IMR-90 (cell line): ENCODE results near the gene MPZ. TPM values are rescaled to one million over a fixed set of nuclear protein-coding genes. Genes with fewer than 3 reads are reported as not detected.

Experiments
- ATAC-seq: fragments of 200-7000 bp; cut with Tn5 transposase; 2 replicates; pipeline ENCODE4 v1.9.1; 2020; ENCODE audit warnings: low read depth, mild to moderate bottlenecking, moderate library complexity
- Bru-seq: library from RNA; stranded (reverse); fragments of 400-500 nt; gene quantifications from one replicate; lab custom pipeline; 2021; lab: Mats Ljungman, UMichigan
- BruChase-seq, 2 experiments: library from RNA; stranded (reverse); fragments of 400-500 nt; gene quantifications; one replicate each; lab custom pipeline; 2021; lab: Mats Ljungman, UMichigan
- BruUV-seq: library from RNA; stranded (reverse); fragments of 400-500 nt; replicated peaks from 2 replicates; lab custom pipeline; 2021; lab: Mats Ljungman, UMichigan
- CTCF ChIA-PET: fragments of 300-600 bp; formaldehyde crosslinking; extraction: SDS; loops from one replicate; lab custom pipeline; 2021; ENCODE audit warnings: antibody characterized with exemption; lab: Yijun Ruan, JAX
- POLR2A ChIA-PET: fragments of 300-600 bp; sonication (Branson Sonifier 250); formaldehyde crosslinking; loops from one replicate; lab custom pipeline; 2022; ENCODE audit warnings: antibody characterized with exemption; ENCODE audit not compliant: unreplicated experiment; lab: Charles Lee
- DNase-seq: peaks from one replicate; pipeline ENCODE4 v3.0.0; 2013
- H2AFZ ChIP-seq: replicated peaks from 2 replicates; pipeline ENCODE3; 2013; ENCODE audit warnings: low read length, mild to moderate bottlenecking; ENCODE audit not compliant: poor library complexity
- H2AK5ac ChIP-seq: 2 replicates; pipeline ENCODE4 v1.6.1; 2013; ENCODE audit warnings: low read depth, low read length, inconsistent platforms
- H2AK9ac ChIP-seq: replicated peaks from 2 replicates; pipeline ENCODE3; 2013; ENCODE audit warnings: mild to moderate bottlenecking, low read depth, low read length, moderate library complexity; ENCODE audit not compliant: poor library complexity
- H2BK120ac ChIP-seq: 2 replicates; pipeline ENCODE4 v1.6.1; 2013; ENCODE audit warnings: low read depth, low read length, inconsistent platforms
- H2BK15ac ChIP-seq: 3 replicates; pipeline ENCODE4 v1.6.1; 2013; ENCODE audit warnings: low read depth, low read length, inconsistent platforms
- H2BK20ac ChIP-seq: 2 replicates; pipeline ENCODE4 v1.6.1; 2013; ENCODE audit warnings: low read depth, mild to moderate bottlenecking, inconsistent platforms, low read length, moderate library complexity
- H2BK5ac ChIP-seq: 2 replicates; pipeline ENCODE4 v1.6.1; 2013; ENCODE audit warnings: mild to moderate bottlenecking, low read depth, low read length, inconsistent platforms; ENCODE audit not compliant: poor library complexity, severe bottlenecking
- H3K14ac ChIP-seq: replicated peaks from 2 replicates; pipeline ENCODE4 v1.6.1; 2013; ENCODE audit warnings: low read depth, low read length, inconsistent platforms
- H3K18ac ChIP-seq: 2 replicates; pipeline ENCODE4 v1.6.1; 2013; ENCODE audit warnings: low read depth, low read length, control low read depth
- H3K23ac ChIP-seq: 2 replicates; pipeline ENCODE4 v1.6.1; 2013; ENCODE audit warnings: low read depth, low read length, inconsistent platforms
- H3K27ac ChIP-seq: 2 replicates; pipeline ENCODE4 v1.5.1; 2013; ENCODE audit warnings: mild to moderate bottlenecking, control low read depth, low read length; ENCODE audit not compliant: insufficient read depth
- H3K27me3 ChIP-seq: 2 replicates; pipeline ENCODE4 v1.6.1; 2013; ENCODE audit warnings: low read length; ENCODE audit not compliant: control insufficient read depth, insufficient read depth
- H3K36me3 ChIP-seq: 2 replicates; pipeline ENCODE4 v1.6.1; 2013; ENCODE audit warnings: low read length, mixed read lengths; ENCODE audit not compliant: control insufficient read depth, insufficient read depth
- H3K4ac ChIP-seq: 2 replicates; pipeline ENCODE4 v1.6.1; 2013; ENCODE audit warnings: low read depth, low read length, inconsistent platforms
- H3K4me1 ChIP-seq: 2 replicates; pipeline ENCODE4 v1.6.1; 2013; ENCODE audit warnings: low read length, mixed read lengths; ENCODE audit not compliant: control insufficient read depth, insufficient read depth
- H3K4me2 ChIP-seq: 2 replicates; pipeline ENCODE4 v1.6.1; 2013; ENCODE audit warnings: low read depth, mild to moderate bottlenecking, control low read depth, low read length, moderate library complexity
- H3K4me3 ChIP-seq: 2 replicates; pipeline ENCODE4 v1.5.1; 2013; ENCODE audit warnings: low read depth, mild to moderate bottlenecking, control low read depth, low read length, moderate library complexity; ENCODE audit not compliant: insufficient read depth
- H3K56ac ChIP-seq: 2 replicates; pipeline ENCODE4 v1.6.1; 2013; ENCODE audit warnings: low read length, inconsistent platforms; ENCODE audit not compliant: insufficient read depth; ENCODE audit errors: extremely low read depth
- H3K79me1 ChIP-seq, 2 experiments: 2 replicates each; pipeline ENCODE4 v1.6.1; 2013; ENCODE audit warnings: low read length in 2 of 2, inconsistent platforms in 1 of 2, low read depth in 1 of 2
- H3K9ac ChIP-seq: 2 replicates; pipeline ENCODE4 v1.6.1; 2013; ENCODE audit warnings: low read depth, low read length, control low read depth
- H3K9me1 ChIP-seq: 2 replicates; pipeline ENCODE4 v1.6.1; 2013; ENCODE audit warnings: low read length, inconsistent platforms; ENCODE audit not compliant: insufficient read depth
- H3K9me3 ChIP-seq: 2 replicates; pipeline ENCODE4 v1.6.1; 2013; ENCODE audit warnings: low read length; ENCODE audit not compliant: control insufficient read depth, insufficient read depth
- H4K20me1 ChIP-seq: 2 replicates; pipeline ENCODE4 v1.6.1; 2013; ENCODE audit warnings: low read length, inconsistent platforms; ENCODE audit not compliant: insufficient read depth
- H4K5ac ChIP-seq: 2 replicates; pipeline ENCODE4 v1.6.1; 2013; ENCODE audit warnings: mild to moderate bottlenecking, low read depth, low read length, control low read depth
- H4K8ac ChIP-seq, 2 experiments: 2 replicates each; pipeline ENCODE4 v1.6.1; 2013; ENCODE audit warnings: low read depth in 2 of 2, low read length in 2 of 2, control low read depth in 1 of 2, inconsistent platforms in 1 of 2
- H4K91ac ChIP-seq: 2 replicates; pipeline ENCODE4 v1.6.1; 2013; ENCODE audit warnings: low read depth, low read length, inconsistent platforms; ENCODE audit not compliant: insufficient read depth
- CHD1 ChIP-seq: IDR thresholded peaks from 2 replicates; pipeline ENCODE4 v1.6.1; 2012; ENCODE audit warnings: low read depth, low read length, improper control_type of control experiment
- FOS ChIP-seq: fragments of 150-350 bp; IDR thresholded peaks from 2 replicates; pipeline ENCODE4 v1.6.1; 2016; ENCODE audit warnings: low read depth, low read length
- MAFK ChIP-seq: IDR thresholded peaks from 2 replicates; pipeline ENCODE4 v1.6.1; 2012; ENCODE audit warnings: low read depth, low read length, improper control_type of control experiment
- MAZ ChIP-seq: IDR thresholded peaks from 2 replicates; pipeline ENCODE4 v1.6.1; 2012; ENCODE audit warnings: low read depth, mild to moderate bottlenecking, low read length, improper control_type of control experiment, moderate library complexity, borderline replicate concordance
- MXI1 ChIP-seq: IDR thresholded peaks from 2 replicates; pipeline ENCODE4 v1.6.1; 2012; ENCODE audit warnings: low read depth, mild to moderate bottlenecking, low read length, moderate library complexity, borderline replicate concordance
- POLR2A ChIP-seq: IDR thresholded peaks from 2 replicates; pipeline ENCODE4 v1.6.1; 2012; ENCODE audit warnings: mild to moderate bottlenecking, low read depth, low read length
- RAD21 ChIP-seq: IDR thresholded peaks from 2 replicates; pipeline ENCODE4 v1.6.1; 2012; ENCODE audit warnings: low read length, improper control_type of control experiment
- RCOR1 ChIP-seq: IDR thresholded peaks from 2 replicates; pipeline ENCODE4 v1.6.1; 2012; ENCODE audit warnings: mild to moderate bottlenecking, low read length, improper control_type of control experiment; ENCODE audit not compliant: insufficient replicate concordance
- SMC3 ChIP-seq: fragments of 150-350 bp; IDR thresholded peaks from 2 replicates; pipeline ENCODE4 v1.6.1; 2016; ENCODE audit warnings: low read depth, mild to moderate bottlenecking, antibody characterized with exemption, low read length, moderate library complexity
- USF2 ChIP-seq: fragments of 150-350 bp; IDR thresholded peaks from 2 replicates; pipeline ENCODE4 v1.6.1; 2017; ENCODE audit warnings: mild to moderate bottlenecking, antibody characterized with exemption, low read length, low read depth
- WGBS, 2 experiments: methylation state at CpG; one replicate each; pipeline versions ENCODE4 v1.1.5 to v1.1.7; 2013; ENCODE audit warnings: missing lambda C conversion rate in 2 of 2; ENCODE audit not compliant: insufficient read length in 1 of 2; ENCODE audit errors: extremely low coverage in 2 of 2; 5-methylcytosine and 5-hydroxymethylcytosine counted together
- dilution Hi-C: fragments of 300-500 bp; cut with HindIII; formaldehyde crosslinking; loops from one replicate; pipeline ENCODE4 v1.14.3; 2018; ENCODE audit warnings: low sequenced_read_pairs; ENCODE audit not compliant: unreplicated experiment
- in situ Hi-C: fragments of 300-500 bp; cut with MboI; formaldehyde crosslinking; loops from 3 replicates; pipeline ENCODE4 v1.14.3; 2019; ENCODE audit warnings: low sequenced_read_pairs, inconsistent platforms, mixed read lengths
- intact Hi-C: fragments of 100-400 bp; cut with micrococcal nuclease; formaldehyde crosslinking; loops from 2 replicates; pipeline ENCODE4 v1.10.0; 2022
- long read RNA-seq: library from polyadenylated mRNA; unstranded; transcript quantifications from one replicate; pipeline ENCODE4 v2.0.0, GENCODE V29; 2021; ENCODE audit not compliant: unreplicated experiment
- polyA plus RNA-seq, 3 experiments: library from polyadenylated mRNA; depleted of rRNA; stranded (reverse); fragments of >200 nt; gene quantifications; 2 replicates each; pipeline ENCODE4 v1.2.3, GENCODE V29; 2012; ENCODE audit warnings: low replicate concordance in 1 of 3
- total RNA-seq: library from RNA; depleted of rRNA; stranded (reverse); fragments of >200 nt; gene quantifications from 2 replicates; pipeline ENCODE4 v1.2.3, GENCODE V29; 2012; rRNA removed

The MPZ gene
- total RNA-seq = 0.18 and 0.28 TPM in 2 replicates
- polyA plus RNA-seq (2012; rRNA removed) = 0.80 and 0.96 TPM in 2 replicates
- 1.0 and 2.2 TPM in 2 replicates for polyA plus RNA-seq (2012; cell fraction: cytosol; rRNA removed)
- polyA plus RNA-seq (2012; cell fraction: nucleus; rRNA removed; ENCODE audit: low replicate concordance) = 1.4 and 2.4 TPM in 2 replicates
- Bru-seq, nascent RNA = percentile 21 among the genes with signal in this experiment
- percentile 24 among the genes with signal in this experiment for BruChase-seq, experiment 1, labeled RNA remaining after a 6-hour chase
- percentile 19 among the genes with signal in this experiment for BruChase-seq, experiment 2, labeled RNA remaining after a 2-hour chase
- long read RNA-seq = 0 reads

GRCh38 chr1:161309868-161310267 is at the start of gene MPZ:
Gene MPZ (minus strand): TSS chr1:161309968. CDS start chr1:161309905, 63 bp downstream.
- DNase-seq (no peak), ATAC-seq (no peak)
- in situ Hi-C loops (no loop called here), intact Hi-C loops (no loop called here), dilution Hi-C loops (no loop called here)
- Histone ChIP-seq H3K9ac (no peak within 1 kb of the TSS), H2BK5ac (no peak within 1 kb of the TSS), H3K4me2 (no peak within 1 kb of the TSS), H3K27me3 (peaks cover 5% of the 10 kb centered on the region; the same call in 1 of the 2 replicates), H4K20me1 (no peaks in the 10 kb centered on the region), H3K4ac (no peak within 1 kb of the TSS), H3K56ac (no peak within 1 kb of the TSS), H3K23ac (no peak within 1 kb of the TSS), H3K9me3 (no peaks in the 10 kb centered on the region), H3K79me1 (peaks cover 0 to 6% of the 10 kb centered on the region in 2 experiments; a peak in 3 of 4 replicates), H3K14ac (no peak within 1 kb of the TSS), H4K91ac (no peak within 1 kb of the TSS), H3K36me3 (no peaks in the 10 kb centered on the region), H4K8ac (no peak within 1 kb of the TSS), H3K4me1 (peaks cover 9% of the 10 kb centered on the region; the same call in 1 of the 2 replicates), H2BK120ac (no peak within 1 kb of the TSS), H3K4me3 (no peak within 1 kb of the TSS), H2AK5ac (no peak within 1 kb of the TSS), H2BK20ac (no peak within 1 kb of the TSS), H4K5ac (no peak within 1 kb of the TSS), H3K18ac (no peak within 1 kb of the TSS), H3K9me1 (peaks cover 10% of the 10 kb centered on the region; the same call in 1 of the 2 replicates), H2BK15ac (no peak within 1 kb of the TSS), H2AK9ac (no peak within 1 kb of the TSS), H2AFZ (no peak within 1 kb of the TSS), H3K27ac (no peak within 1 kb of the TSS)
- POLR2A ChIA-PET = no interaction called here
- BruUV-seq = no TSS peak
- CTCF ChIA-PET = no interaction called here
- TF ChIP-seq CHD1 = no peak
- no peak for TF ChIP-seq RCOR1
- TF ChIP-seq POLR2A = no peak
- TF ChIP-seq SMC3 = no peak
- no peak for TF ChIP-seq MAZ
- TF ChIP-seq FOS = no peak
- TF ChIP-seq MXI1 = no peak
- TF ChIP-seq USF2 = no peak
- no peak for TF ChIP-seq RAD21
- no peak for TF ChIP-seq MAFK
- WGBS, 2 experiments = no CpG with 5 or more reads among the region's 2 CpGs
